ENCODE measurements around the gene GLRX3. TPM values are rescaled to one million over a fixed set of nuclear protein-coding genes. Genes with fewer than 3 reads are reported as not detected.
"Not testable (repeated sequence)": the region's sequence is repeated elsewhere in the genome, so short reads cannot be mapped to it uniquely, and the experiment has no call there.

Gene GLRX3
- 89.5 TPM for polyA plus RNA-seq (ENCODE audit: insufficient read length)
- long read RNA-seq, donor 1, transcript GLRX3-202 (12 exons, 3,827 nt): minor isoform, 5 of 65 reads
- long read RNA-seq, donor 1, transcript GLRX3-201 (11 exons, 1,302 nt): major isoform, 38 of 65 reads
- long read RNA-seq, donor 1, partial matches to known transcripts: 21 of 65 reads
- long read RNA-seq, donor 1, other reads (novel, unspliced or antisense): 0 of 65 reads
- long read RNA-seq, donor 2, transcript GLRX3-202 (12 exons, 3,827 nt): minor isoform, 8 of 30 reads
- long read RNA-seq, donor 2, transcript GLRX3-201 (11 exons, 1,302 nt): major isoform, 22 of 30 reads
- long read RNA-seq, donor 2, partial matches to known transcripts: 0 of 30 reads
- long read RNA-seq, donor 2, other reads (novel, unspliced or antisense): 0 of 30 reads
- long read RNA-seq, donor 3, transcript GLRX3-201 (11 exons, 1,302 nt): major isoform, 21 of 40 reads
- long read RNA-seq, donor 3, transcript GLRX3-202 (12 exons, 3,827 nt): minor isoform, 7 of 40 reads
- long read RNA-seq, donor 3, partial matches to known transcripts: 7 of 40 reads
- long read RNA-seq, donor 3, other reads (novel, unspliced or antisense): 0 of 40 reads
- long read RNA-seq, donor 4, partial matches to known transcripts: 6 of 8 reads
- long read RNA-seq, donor 4, other reads (novel, unspliced or antisense): 0 of 8 reads
- long read RNA-seq, donor 5, transcript GLRX3-201 (11 exons, 1,302 nt): major isoform, 63 of 92 reads
- long read RNA-seq, donor 5, transcript GLRX3-202 (12 exons, 3,827 nt): minor isoform, 13 of 92 reads
- long read RNA-seq, donor 5, transcript GLRX3-205 (2 exons, 317 nt): minor isoform, 6 of 92 reads
- long read RNA-seq, donor 5, partial matches to known transcripts: 9 of 92 reads
- long read RNA-seq, donor 5, other reads (novel, unspliced or antisense): 0 of 92 reads
- long read RNA-seq, donor 6, transcript GLRX3-201 (11 exons, 1,302 nt): major isoform, 29 of 80 reads
- long read RNA-seq, donor 6, partial matches to known transcripts: 45 of 80 reads
- long read RNA-seq, donor 6, other reads (novel, unspliced or antisense): 0 of 80 reads
- long read RNA-seq, donor 7, transcript GLRX3-202 (12 exons, 3,827 nt): minor isoform, 6 of 99 reads
- long read RNA-seq, donor 7, transcript GLRX3-201 (11 exons, 1,302 nt): major isoform, 57 of 99 reads
- long read RNA-seq, donor 7, partial matches to known transcripts: 32 of 99 reads
- long read RNA-seq, donor 7, other reads (novel, unspliced or antisense): 0 of 99 reads
- long read RNA-seq, donor 8, transcript GLRX3-201 (11 exons, 1,302 nt): major isoform, 8 of 10 reads
- long read RNA-seq, donor 8, partial matches to known transcripts: 0 of 10 reads
- long read RNA-seq, donor 8, other reads (novel, unspliced or antisense): 0 of 10 reads

GRCh38 chr10:130136226-130137089 is at the start of gene GLRX3:
TSS of gene GLRX3 (plus strand) at chr10:130136391. CDS start at chr10:130136421, 30 bp downstream.
- DNase-seq: peak; percentile 89

GRCh38 chr10:130090565-130090964 is 45.6 kb upstream of the GLRX3 start:
- not testable (repeated sequence) for DNase-seq

GRCh38 chr10:130099344-130099743 is 36.8 kb upstream of the GLRX3 start:
- no peak for DNase-seq

- no peak for DNase-seq
These were observed 30.5 kb upstream of the GLRX3 start for GRCh38 chr10:130105724-130106123.

- DNase-seq: not testable (repeated sequence)
These were observed 28.0 kb upstream of the GLRX3 start for GRCh38 chr10:130108146-130108545.

GRCh38 chr10:130108934-130109604 is 27.1 kb upstream of the GLRX3 start:
- no peak for DNase-seq

GRCh38 chr10:130109796-130110245 is 26.4 kb upstream of the GLRX3 start:
- DNase-seq: peak; percentile 94

GRCh38 chr10:130110246-130111112 is 25.7 kb upstream of the GLRX3 start, which contains the start of gene C10orf143:
TSS of gene C10orf143 (minus strand) at chr10:130110830. CDS start at chr10:130110772, 58 bp downstream.
- DNase-seq: peak; percentile 97

- peak; percentile 96 for DNase-seq
These were observed 24.9 kb upstream of the GLRX3 start for GRCh38 chr10:130111113-130111851.

GRCh38 chr10:130111852-130112180 is 24.4 kb upstream of the GLRX3 start:
- DNase-seq: no peak

- no peak for DNase-seq
These were observed 23.4 kb upstream of the GLRX3 start for GRCh38 chr10:130112821-130113220.

- DNase-seq: not testable (repeated sequence)
These were observed 19.2 kb upstream of the GLRX3 start for GRCh38 chr10:130116942-130117341.

- DNase-seq: not testable (repeated sequence)
These were observed 18.7 kb upstream of the GLRX3 start for GRCh38 chr10:130117535-130117934.

GRCh38 chr10:130121486-130122079 is 14.6 kb upstream of the GLRX3 start:
- no peak for DNase-seq

GRCh38 chr10:130127364-130128061 is 8.7 kb upstream of the GLRX3 start:
- peak; percentile 77 for DNase-seq

- DNase-seq: no peak
These were observed 8.0 kb upstream of the GLRX3 start for GRCh38 chr10:130128062-130128781.

Data from left kidney (tissue), 8 donors.